ENCODE data around the gene DNAJC5G. TPM values are rescaled to one million over a fixed set of nuclear protein-coding genes. Genes with fewer than 3 reads are reported as not detected.

Gene DNAJC5G
- total RNA-seq, 6 experiments from 2014 or later = not detected

DNA sequence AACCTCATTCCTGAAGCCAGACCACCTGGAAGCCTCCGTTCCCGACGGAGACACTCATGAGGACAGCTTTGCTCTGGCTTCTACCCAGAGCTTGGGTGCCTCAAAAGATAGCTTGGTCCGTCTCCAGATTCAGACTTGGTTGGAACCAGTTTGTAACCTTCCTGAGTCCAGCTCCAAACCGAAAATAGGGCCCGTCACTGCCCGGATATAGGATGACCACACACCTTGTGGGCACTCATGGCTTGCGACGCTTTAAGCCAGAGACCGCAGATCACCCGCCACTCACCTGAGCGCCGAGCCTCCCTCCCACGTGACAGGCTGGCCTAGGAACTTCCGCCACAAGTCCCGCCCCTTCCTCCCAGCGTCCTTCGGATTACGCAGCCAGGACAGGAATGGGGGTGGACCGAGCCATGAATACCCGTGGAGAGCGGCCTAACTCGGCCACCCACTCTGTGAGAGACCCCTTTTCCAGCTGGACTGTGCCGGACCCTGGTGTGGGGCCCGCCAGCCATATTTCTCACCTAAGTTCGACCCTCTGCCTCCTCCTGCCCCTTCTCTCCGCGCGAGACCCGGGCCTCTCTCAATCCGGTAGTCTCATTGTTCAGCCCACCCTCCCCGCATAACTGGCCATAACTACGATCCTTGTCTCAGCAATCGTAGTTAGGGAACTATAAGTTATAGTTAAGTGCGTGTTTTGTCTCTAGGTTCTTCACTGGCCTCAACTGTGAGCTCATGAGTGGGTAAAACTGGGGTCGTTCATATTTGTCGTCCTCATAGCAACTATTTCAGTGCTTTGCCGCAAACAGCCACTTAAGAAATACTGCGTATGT is 47.7 kb downstream of the DNAJC5G start, which contains the start of gene MPV17:
MPV17 (minus strand) TSS at position 332 of the 830 bp plus-strand sequence. CDS start 580 bp downstream, outside the sequence.
- Mint-ChIP-seq H3K4me1 (ENCODE audit: low read depth) (peaks cover 33% of the 10 kb centered on the region), H3K27ac (peak within 1 kb of the TSS; percentile 100), H3K36me3 (ENCODE audit: low read depth) (peaks cover 10% of the 10 kb centered on the region; the same call in 1 of the 2 replicates), H3K9me3 (no peaks in the 10 kb centered on the region), H3K27me3 (ENCODE audit: insufficient read depth) (peaks cover 4% of the 10 kb centered on the region), H3K4me3 (peak within 1 kb of the TSS; percentile 99)
- TF ChIP-seq, protein P1, sequence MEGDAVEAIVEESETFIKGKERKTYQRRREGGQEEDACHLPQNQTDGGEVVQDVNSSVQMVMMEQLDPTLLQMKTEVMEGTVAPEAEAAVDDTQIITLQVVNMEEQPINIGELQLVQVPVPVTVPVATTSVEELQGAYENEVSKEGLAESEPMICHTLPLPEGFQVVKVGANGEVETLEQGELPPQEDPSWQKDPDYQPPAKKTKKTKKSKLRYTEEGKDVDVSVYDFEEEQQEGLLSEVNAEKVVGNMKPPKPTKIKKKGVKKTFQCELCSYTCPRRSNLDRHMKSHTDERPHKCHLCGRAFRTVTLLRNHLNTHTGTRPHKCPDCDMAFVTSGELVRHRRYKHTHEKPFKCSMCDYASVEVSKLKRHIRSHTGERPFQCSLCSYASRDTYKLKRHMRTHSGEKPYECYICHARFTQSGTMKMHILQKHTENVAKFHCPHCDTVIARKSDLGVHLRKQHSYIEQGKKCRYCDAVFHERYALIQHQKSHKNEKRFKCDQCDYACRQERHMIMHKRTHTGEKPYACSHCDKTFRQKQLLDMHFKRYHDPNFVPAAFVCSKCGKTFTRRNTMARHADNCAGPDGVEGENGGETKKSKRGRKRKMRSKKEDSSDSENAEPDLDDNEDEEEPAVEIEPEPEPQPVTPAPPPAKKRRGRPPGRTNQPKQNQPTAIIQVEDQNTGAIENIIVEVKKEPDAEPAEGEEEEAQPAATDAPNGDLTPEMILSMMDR (IDR thresholded peaks at IDR 0.05) = no peak
- DNase-seq = peak; percentile 87

DNA sequence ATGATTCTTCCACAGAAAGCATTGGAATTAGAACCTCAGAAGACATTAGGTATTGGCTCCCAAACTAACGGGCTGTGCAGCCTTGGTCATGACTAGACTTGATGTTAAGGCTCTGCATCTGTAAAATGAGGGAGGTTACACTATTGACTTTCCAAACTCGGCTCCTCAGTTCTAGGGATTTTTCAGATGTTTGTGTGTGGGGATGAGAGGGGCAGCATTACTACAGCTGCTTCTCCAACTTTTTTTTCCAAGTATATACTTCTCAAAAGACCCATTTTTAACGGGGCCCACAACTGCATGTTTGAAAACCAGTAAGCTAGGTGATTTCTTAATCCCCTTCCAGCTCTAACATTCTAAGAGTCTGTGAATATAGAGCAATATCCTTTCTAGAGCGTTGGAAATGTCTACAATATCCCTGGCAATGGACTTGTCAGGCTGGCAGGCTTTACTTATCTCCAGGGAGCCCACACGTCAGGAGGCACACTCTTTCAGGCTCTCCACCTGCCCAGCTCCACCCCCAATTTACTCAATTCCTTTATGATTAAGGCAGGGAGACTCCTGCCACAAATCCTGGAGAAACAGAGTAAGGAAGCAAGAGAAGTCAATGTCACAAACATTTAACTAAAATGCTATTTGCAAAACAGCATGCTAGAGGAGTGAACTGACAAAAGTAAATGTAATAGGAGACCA is 48.5 kb downstream of the DNAJC5G start:
- peaks cover 10% of the 10 kb centered on the region; the same call in 1 of the 2 replicates for H3K36me3 Mint-ChIP-seq (ENCODE audit: low read depth)
- H3K4me1 Mint-ChIP-seq (ENCODE audit: low read depth) = peaks cover 33% of the 10 kb centered on the region
- TF ChIP-seq, protein P1 (IDR thresholded peaks at IDR 0.05) = no peak
- H3K27me3 Mint-ChIP-seq (ENCODE audit: insufficient read depth) = peaks cover 4% of the 10 kb centered on the region
- no peak for DNase-seq
- peak overlapping the region; percentile 100 for H3K27ac Mint-ChIP-seq
- H3K4me3 Mint-ChIP-seq = peak overlapping the region; percentile 99
- no peaks in the 10 kb centered on the region for H3K9me3 Mint-ChIP-seq

DNA sequence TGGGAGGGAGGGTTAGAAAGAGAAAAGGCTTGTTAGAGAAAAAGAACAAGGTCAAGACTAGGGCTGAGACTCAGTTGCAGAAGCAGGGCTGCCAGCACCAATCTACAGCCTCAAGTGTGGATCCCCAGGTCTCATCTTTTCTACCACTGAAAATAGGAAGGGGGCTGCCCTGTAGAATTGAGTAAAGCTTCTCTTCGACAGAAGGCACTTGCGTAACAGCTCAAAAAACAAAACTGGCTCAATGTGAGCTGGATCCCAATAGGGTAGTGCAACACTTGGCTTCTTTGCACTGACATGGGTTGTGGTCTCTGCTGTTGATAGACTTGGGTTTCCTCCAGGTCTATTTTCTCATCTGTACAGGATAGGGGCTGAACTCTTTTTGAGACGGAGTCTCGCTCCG is 49.5 kb downstream of the DNAJC5G start:
- no peak for DNase-seq
- Mint-ChIP-seq H3K4me1 (ENCODE audit: low read depth) (peaks cover 33% of the 10 kb centered on the region), H3K27me3 (ENCODE audit: insufficient read depth) (peaks cover 4% of the 10 kb centered on the region), H3K36me3 (ENCODE audit: low read depth) (peaks cover 10% of the 10 kb centered on the region; the same call in 1 of the 2 replicates), H3K27ac (peak overlapping the region; percentile 100; the same call in 1 of the 2 replicates), H3K9me3 (no peaks in the 10 kb centered on the region), H3K4me3 (no peak overlapping the region)
- TF ChIP-seq, protein P1 (IDR thresholded peaks at IDR 0.05) = no peak

Other genes starting within 250 kb of the DNAJC5G start
- gene TMEM214, start 242.5 kb upstream of the DNAJC5G start, total RNA-seq (2021; fragmentation: NEBNext Ultra II Directional; extraction: Animal tissue kit (Norgen Biotek cat#: 25700)) = 100 to 1,000 TPM; 119 to 162 (median 144) TPM
- 10 to 100 TPM; 23.5 to 31.4 (median 28.6) TPM for gene AGBL5, start 223.8 kb upstream of the DNAJC5G start, total RNA-seq (2021; fragmentation: NEBNext Ultra II Directional; extraction: Animal tissue kit (Norgen Biotek cat#: 25700))
- 100 to 1,000 TPM; 500 to 565 (median 548) TPM for gene OST4, start 203.8 kb upstream of the DNAJC5G start, total RNA-seq (2021; fragmentation: NEBNext Ultra II Directional; extraction: Animal tissue kit (Norgen Biotek cat#: 25700))
- gene EMILIN1, start 196.8 kb upstream of the DNAJC5G start, total RNA-seq (2021; fragmentation: NEBNext Ultra II Directional; extraction: Animal tissue kit (Norgen Biotek cat#: 25700)) = 100 to 1,000 TPM; 144 to 208 (median 183) TPM
- gene KHK, start 188.7 kb upstream of the DNAJC5G start, total RNA-seq (2021; fragmentation: NEBNext Ultra II Directional; extraction: Animal tissue kit (Norgen Biotek cat#: 25700)) = 1 to 10 TPM; 1.0 to 1.7 (median 1.6) TPM
- gene CGREF1, start 156.3 kb upstream of the DNAJC5G start, total RNA-seq (2021; fragmentation: NEBNext Ultra II Directional; extraction: Animal tissue kit (Norgen Biotek cat#: 25700)) = under 1 TPM in 1 of 6 experiments, not detected in 5; 0.12 TPM
- not detected for gene ABHD1, start 151.6 kb upstream of the DNAJC5G start, total RNA-seq (2021; fragmentation: NEBNext Ultra II Directional; extraction: Animal tissue kit (Norgen Biotek cat#: 25700))
- 10 to 100 TPM; 43.4 to 50.7 (median 46.4) TPM for gene PREB, start 140.8 kb upstream of the DNAJC5G start, total RNA-seq (2021; fragmentation: NEBNext Ultra II Directional; extraction: Animal tissue kit (Norgen Biotek cat#: 25700))
- not detected for gene PRR30, start 136.0 kb upstream of the DNAJC5G start, total RNA-seq (2021; fragmentation: NEBNext Ultra II Directional; extraction: Animal tissue kit (Norgen Biotek cat#: 25700))
- not detected for gene TCF23, start 126.4 kb upstream of the DNAJC5G start, total RNA-seq (2021; fragmentation: NEBNext Ultra II Directional; extraction: Animal tissue kit (Norgen Biotek cat#: 25700))
- gene ATRAID, start 63.4 kb upstream of the DNAJC5G start, total RNA-seq (2021; fragmentation: NEBNext Ultra II Directional; extraction: Animal tissue kit (Norgen Biotek cat#: 25700)) = 100 to 1,000 TPM in 5 of 6 experiments, 10 to 100 TPM in 1; 98.8 to 123 (median 116) TPM
- 10 to 100 TPM; 23.6 to 32.6 (median 25.5) TPM for gene SLC5A6, start 63.2 kb upstream of the DNAJC5G start, total RNA-seq (2021; fragmentation: NEBNext Ultra II Directional; extraction: Animal tissue kit (Norgen Biotek cat#: 25700))
- gene CAD, start 58.1 kb upstream of the DNAJC5G start, total RNA-seq (2021; fragmentation: NEBNext Ultra II Directional; extraction: Animal tissue kit (Norgen Biotek cat#: 25700)) = 10 to 100 TPM; 38.3 to 46.9 (median 42.8) TPM
- not detected for gene SLC30A3, start 12.4 kb upstream of the DNAJC5G start, total RNA-seq (2021; fragmentation: NEBNext Ultra II Directional; extraction: Animal tissue kit (Norgen Biotek cat#: 25700))
- gene TRIM54, start 7.0 kb downstream of the DNAJC5G start, total RNA-seq (2021; fragmentation: NEBNext Ultra II Directional; extraction: Animal tissue kit (Norgen Biotek cat#: 25700)) = not detected
- under 1 TPM; 0.46 to 0.88 (median 0.73) TPM for gene UCN, start 33.0 kb downstream of the DNAJC5G start, total RNA-seq (2021; fragmentation: NEBNext Ultra II Directional; extraction: Animal tissue kit (Norgen Biotek cat#: 25700))
- gene MPV17, start 47.7 kb downstream of the DNAJC5G start, total RNA-seq (2021; fragmentation: NEBNext Ultra II Directional; extraction: Animal tissue kit (Norgen Biotek cat#: 25700)) = 10 to 100 TPM; 72.5 to 89.8 (median 83.5) TPM
- gene GTF3C2, start 81.3 kb downstream of the DNAJC5G start, total RNA-seq (2021; fragmentation: NEBNext Ultra II Directional; extraction: Animal tissue kit (Norgen Biotek cat#: 25700)) = 10 to 100 TPM; 42.9 to 53.0 (median 48.4) TPM
- 10 to 100 TPM; 44.5 to 48.4 (median 45.8) TPM for gene EIF2B4, start 94.9 kb downstream of the DNAJC5G start, total RNA-seq (2021; fragmentation: NEBNext Ultra II Directional; extraction: Animal tissue kit (Norgen Biotek cat#: 25700))
- 100 to 1,000 TPM; 140 to 160 (median 150) TPM for gene SNX17, start 95.2 kb downstream of the DNAJC5G start, total RNA-seq (2021; fragmentation: NEBNext Ultra II Directional; extraction: Animal tissue kit (Norgen Biotek cat#: 25700))
- 10 to 100 TPM; 11.9 to 15.3 (median 12.8) TPM for gene ZNF513, start 105.3 kb downstream of the DNAJC5G start, total RNA-seq (2021; fragmentation: NEBNext Ultra II Directional; extraction: Animal tissue kit (Norgen Biotek cat#: 25700))
- gene PPM1G, start 134.2 kb downstream of the DNAJC5G start, total RNA-seq (2021; fragmentation: NEBNext Ultra II Directional; extraction: Animal tissue kit (Norgen Biotek cat#: 25700)) = 10 to 100 TPM; 74.6 to 96.8 (median 87.8) TPM
- 100 to 1,000 TPM; 101 to 110 (median 108) TPM for gene NRBP1, start 153.2 kb downstream of the DNAJC5G start, total RNA-seq (2021; fragmentation: NEBNext Ultra II Directional; extraction: Animal tissue kit (Norgen Biotek cat#: 25700))
- gene KRTCAP3, start 166.9 kb downstream of the DNAJC5G start, total RNA-seq (2021; fragmentation: NEBNext Ultra II Directional; extraction: Animal tissue kit (Norgen Biotek cat#: 25700)) = 1 to 10 TPM in 2 of 6 experiments, under 1 TPM in 4; 0.34 to 1.3 (median 0.65) TPM
- 10 to 100 TPM in 5 of 6 experiments, 1 to 10 TPM in 1; 9.8 to 15.2 (median 13.2) TPM for gene IFT172, start 214.3 kb downstream of the DNAJC5G start, total RNA-seq (2021; fragmentation: NEBNext Ultra II Directional; extraction: Animal tissue kit (Norgen Biotek cat#: 25700))
- gene FNDC4, start 219.8 kb downstream of the DNAJC5G start, total RNA-seq (2021; fragmentation: NEBNext Ultra II Directional; extraction: Animal tissue kit (Norgen Biotek cat#: 25700)) = 1 to 10 TPM; 3.1 to 6.9 (median 5.4) TPM
- gene GCKR, start 221.4 kb downstream of the DNAJC5G start, total RNA-seq (2021; fragmentation: NEBNext Ultra II Directional; extraction: Animal tissue kit (Norgen Biotek cat#: 25700)) = not detected